ENCODE measurements around the gene HMCN1. TPM values are rescaled to one million over a fixed set of nuclear protein-coding genes. Genes with fewer than 3 reads are reported as not detected.

The HMCN1 gene
- total RNA-seq, 1 donor from 2014 or later, result 28.0 TPM

- Histone ChIP-seq H3K27ac (no peak overlapping the region), H3K9me3 (no peaks in the 10 kb centered on the region), H3K27me3 (ENCODE audit: low read depth) (no peaks in the 10 kb centered on the region), H3K36me3 (no peaks in the 10 kb centered on the region), H3K4me3 (no peak overlapping the region), H3K4me1 (no peaks in the 10 kb centered on the region)
- DNase-seq (no peak), ATAC-seq (no peak)
- TF ChIP-seq CTCF (IDR thresholded peaks at IDR 0.05), result no peak
- intact Hi-C loops (cut with DNase I), result no loop called here
Observed at GRCh38 chr1:186009039-186009737, 275.0 kb downstream of the HMCN1 start.

GRCh38 chr1:186014370-186015037 is 280.3 kb downstream of the HMCN1 start:
- Histone ChIP-seq H3K4me1 (no peaks in the 10 kb centered on the region), H3K27ac (no peak overlapping the region), H3K36me3 (peaks cover 3% of the 10 kb centered on the region), H3K27me3 (ENCODE audit: low read depth) (no peaks in the 10 kb centered on the region), H3K9me3 (no peaks in the 10 kb centered on the region), H3K4me3 (no peak overlapping the region)
- intact Hi-C loops (cut with DNase I), result no loop called here
- no peak for TF ChIP-seq CTCF (IDR thresholded peaks at IDR 0.05)
- ATAC-seq (no peak), DNase-seq (no peak)

GRCh38 chr1:186016856-186017255 is 282.7 kb downstream of the HMCN1 start:
- TF ChIP-seq CTCF (IDR thresholded peaks at IDR 0.05), result no peak
- Histone ChIP-seq H3K4me1 (no peaks in the 10 kb centered on the region), H3K27ac (no peak overlapping the region), H3K27me3 (ENCODE audit: low read depth) (no peaks in the 10 kb centered on the region), H3K36me3 (peaks cover 3% of the 10 kb centered on the region), H3K9me3 (no peaks in the 10 kb centered on the region), H3K4me3 (no peak overlapping the region)
- DNase-seq (no peak), ATAC-seq (no peak)
- intact Hi-C loops (cut with DNase I), result no loop called here

GRCh38 chr1:186022184-186022583 is 288.0 kb downstream of the HMCN1 start:
- Histone ChIP-seq H3K36me3 (no peaks in the 10 kb centered on the region), H3K9me3 (no peaks in the 10 kb centered on the region), H3K4me1 (no peaks in the 10 kb centered on the region), H3K4me3 (no peak overlapping the region), H3K27me3 (ENCODE audit: low read depth) (no peaks in the 10 kb centered on the region), H3K27ac (no peak overlapping the region)
- TF ChIP-seq CTCF (IDR thresholded peaks at IDR 0.05), result no peak
- intact Hi-C loops (cut with DNase I), result no loop called here
- DNase-seq (no peak), ATAC-seq (no peak)

GRCh38 chr1:186026946-186027345 is 292.8 kb downstream of the HMCN1 start:
- H3K27ac ChIP-seq, result no peak overlapping the region
- no peak for DNase-seq
- ATAC-seq, result no peak

More at GRCh38 chr1:186026946-186027345, 292.8 kb downstream of the HMCN1 start:
- Histone ChIP-seq H3K4me1 (no peaks in the 10 kb centered on the region), H3K36me3 (no peaks in the 10 kb centered on the region), H3K9me3 (peaks cover 15% of the 10 kb centered on the region), H3K27me3 (ENCODE audit: low read depth) (no peaks in the 10 kb centered on the region), H3K4me3 (no peak overlapping the region)
- no peak for TF ChIP-seq CTCF (IDR thresholded peaks at IDR 0.05)
- intact Hi-C loops (cut with DNase I), result no loop called here
